ENCODE results near the gene CYB561D2. TPM values are rescaled to one million over a fixed set of nuclear protein-coding genes. Genes with fewer than 3 reads are reported as not detected.

The CYB561D2 gene
- polyA plus RNA-seq, 1 donor (not counting 4 experiments of a cell fraction or from before 2014, with no cell fraction given), result 12.3 TPM

GRCh38 chr3:50372349-50372748 lies 21.7 kb downstream of the CYB561D2 start:
- H4K20me1 ChIP-seq (ENCODE audit: control insufficient read depth, extremely low read depth, insufficient read depth, low read length), result no peaks in the 10 kb centered on the region
- H3K79me2 ChIP-seq (ENCODE audit: control insufficient read depth, insufficient read depth, low read length), result no peaks in the 10 kb centered on the region
- no peak for TF ChIP-seq EZH2 (IDR thresholded peaks at IDR 0.05; ENCODE audit: low read length)
- no peak for TF ChIP-seq CTCF (optimal IDR thresholded peaks at IDR 0.05 in 1 of 3, IDR thresholded peaks at IDR 0.05 in 1 of 3, conservative IDR thresholded peaks at IDR 0.05 in 1 of 3; ENCODE audit: extremely low read depth in 1 of 3, insufficient read depth in 2 of 3, low read length in 3 of 3)
- H3K4me2 ChIP-seq (ENCODE audit: control insufficient read depth, extremely low read depth, insufficient read depth, low read depth, low read length), result no peak overlapping the region
- H3K9me3 ChIP-seq (ENCODE audit: control insufficient read depth, low read depth, low read length), result no peaks in the 10 kb centered on the region
- no peak overlapping the region for H3K4me3 ChIP-seq (ENCODE audit: control insufficient read depth in 2 of 3, extremely low read depth in 1 of 3, insufficient read depth in 2 of 3, low read depth in 1 of 3, low read length in 3 of 3)
- no peak for DNase-seq (ENCODE audit: low read depth, low spot score)
- dilution Hi-C loops (cut with MboI; ENCODE audit: extremely low pct_ligation_motif_present, low sequenced_read_pairs), result no loop called here
- H3K4me1 ChIP-seq (ENCODE audit: control insufficient read depth, extremely low read depth, insufficient read depth, low read length), result peaks cover 7% of the 10 kb centered on the region
- H3K36me3 ChIP-seq (ENCODE audit: control insufficient read depth in 2 of 2, extremely low read depth in 1 of 2, insufficient read depth in 2 of 2, low read length in 2 of 2), result no peaks in the 10 kb centered on the region
- no peak overlapping the region for H2AFZ ChIP-seq (ENCODE audit: control insufficient read depth, low read length)
- no peak for FAIRE-seq
- no peak overlapping the region for H3K9ac ChIP-seq (ENCODE audit: control insufficient read depth, extremely low read depth, insufficient read depth, low read length)
- H3K9me1 ChIP-seq (ENCODE audit: control insufficient read depth, extremely low read depth, insufficient read depth, low read length), result no peaks in the 10 kb centered on the region
- peaks cover 10% of the 10 kb centered on the region for H3K27me3 ChIP-seq (ENCODE audit: control insufficient read depth, extremely low read depth, insufficient read depth, low read length)
- H3K27ac ChIP-seq (ENCODE audit: control insufficient read depth, insufficient read depth, low read length), result no peak overlapping the region

- FAIRE-seq, result no peak
- TF ChIP-seq EZH2 (IDR thresholded peaks at IDR 0.05; ENCODE audit: low read length) (no peak), CTCF (optimal IDR thresholded peaks at IDR 0.05 in 1 of 3, IDR thresholded peaks at IDR 0.05 in 1 of 3, conservative IDR thresholded peaks at IDR 0.05 in 1 of 3; ENCODE audit: extremely low read depth in 1 of 3, insufficient read depth in 2 of 3, low read length in 3 of 3) (no peak)
- H3K4me1 ChIP-seq (ENCODE audit: control insufficient read depth, extremely low read depth, insufficient read depth, low read length), result peaks cover 5% of the 10 kb centered on the region
- H4K20me1 ChIP-seq (ENCODE audit: control insufficient read depth, extremely low read depth, insufficient read depth, low read length), result no peaks in the 10 kb centered on the region
- H3K9ac ChIP-seq (ENCODE audit: control insufficient read depth, extremely low read depth, insufficient read depth, low read length), result no peak overlapping the region
- no peaks in the 10 kb centered on the region for H3K36me3 ChIP-seq (ENCODE audit: control insufficient read depth in 2 of 2, extremely low read depth in 1 of 2, insufficient read depth in 2 of 2, low read length in 2 of 2)
- H3K79me2 ChIP-seq (ENCODE audit: control insufficient read depth, insufficient read depth, low read length), result no peaks in the 10 kb centered on the region
- no peak overlapping the region for H3K4me3 ChIP-seq (ENCODE audit: control insufficient read depth in 2 of 3, extremely low read depth in 1 of 3, insufficient read depth in 2 of 3, low read depth in 1 of 3, low read length in 3 of 3)
- H3K27ac ChIP-seq (ENCODE audit: control insufficient read depth, insufficient read depth, low read length), result no peak overlapping the region
- no peak overlapping the region for H3K4me2 ChIP-seq (ENCODE audit: control insufficient read depth, extremely low read depth, insufficient read depth, low read depth, low read length)
- no peak for DNase-seq (ENCODE audit: low read depth, low spot score)
- no peaks in the 10 kb centered on the region for H3K9me3 ChIP-seq (ENCODE audit: control insufficient read depth, low read depth, low read length)
- no peak overlapping the region for H2AFZ ChIP-seq (ENCODE audit: control insufficient read depth, low read length)
- no peaks in the 10 kb centered on the region for H3K9me1 ChIP-seq (ENCODE audit: control insufficient read depth, extremely low read depth, insufficient read depth, low read length)
- peaks cover 10% of the 10 kb centered on the region for H3K27me3 ChIP-seq (ENCODE audit: control insufficient read depth, extremely low read depth, insufficient read depth, low read length)
- dilution Hi-C loops (cut with MboI; ENCODE audit: extremely low pct_ligation_motif_present, low sequenced_read_pairs), result no loop called here
Observed at GRCh38 chr3:50373146-50374051, 22.7 kb downstream of the CYB561D2 start.
